NK-92 treated with Interleukin-12 subunit alpha and Interleukin-12 subunit beta, amount 100 ng/mL, for 24 hours (cell line): ENCODE measurements around the gene XIST.
"Not testable (repeated sequence)": the region's sequence is repeated elsewhere in the genome, so short reads cannot be mapped to it uniquely, and the experiment has no call there.

ENCODE experiments used
- DNase-seq: peaks from one replicate; lab custom pipeline; 2025; lab: John Stamatoyannopoulos, UW

XIST gene

DNA sequence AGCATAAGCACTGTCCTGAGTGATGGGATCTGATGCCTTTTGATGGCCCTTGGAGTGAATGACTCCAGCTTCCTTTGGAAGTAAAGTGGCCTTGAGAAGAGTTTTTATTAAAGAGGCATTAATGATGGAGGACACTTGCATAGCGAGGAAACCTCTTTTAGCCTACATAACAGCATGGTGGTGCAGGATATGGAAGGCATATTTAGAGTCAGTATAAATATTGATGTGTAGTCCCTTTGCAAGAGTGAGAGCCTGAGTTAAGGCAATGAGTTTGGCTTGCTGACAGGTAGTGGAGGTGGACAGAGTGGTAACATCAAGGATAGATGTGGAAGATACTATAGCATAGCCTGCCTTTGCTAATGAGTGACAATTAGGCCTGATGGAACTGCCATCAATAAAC lies 48.4 kb downstream of the XIST start:
- not testable (repeated sequence) for DNase-seq

DNA sequence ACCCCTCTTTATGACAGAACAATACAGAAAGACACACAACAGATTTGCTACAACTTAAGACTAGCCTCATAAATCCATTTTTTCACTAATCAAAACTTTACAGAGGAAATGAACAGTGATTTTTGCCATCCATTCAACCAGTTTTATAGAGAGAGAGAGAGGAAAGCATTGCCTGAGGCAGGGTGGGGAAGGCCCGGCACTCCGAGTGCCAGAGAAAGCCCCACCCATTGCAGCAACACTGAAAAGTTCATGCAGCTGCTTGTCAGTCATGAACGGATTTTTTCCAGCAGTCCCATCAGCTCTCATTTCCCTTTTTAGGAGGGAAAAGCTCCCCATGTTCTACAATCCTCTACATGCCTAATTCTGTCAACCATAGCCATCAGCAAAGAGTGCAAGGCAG lies 52.6 kb downstream of the XIST start:
- no peak for DNase-seq

DNA sequence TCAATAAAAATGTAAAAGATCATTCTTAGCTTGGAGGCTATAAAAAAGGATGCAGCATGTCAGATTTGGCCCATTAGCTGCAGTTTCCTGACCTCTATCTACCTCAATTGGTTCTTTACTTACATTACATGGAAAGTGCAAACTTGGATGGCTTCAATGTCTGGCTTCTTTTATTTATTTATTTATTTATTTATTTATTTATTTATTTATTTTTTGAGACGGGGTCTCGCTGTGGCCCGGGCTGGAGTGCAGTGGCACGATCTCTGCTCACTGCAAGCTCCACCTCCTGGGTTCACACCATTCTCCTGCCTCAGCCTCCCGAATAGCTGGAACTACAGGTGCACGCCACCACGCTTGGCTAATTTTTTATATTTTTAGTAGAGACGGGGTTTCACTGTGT lies 60.0 kb downstream of the XIST start:
- DNase-seq: not testable (repeated sequence)

DNA sequence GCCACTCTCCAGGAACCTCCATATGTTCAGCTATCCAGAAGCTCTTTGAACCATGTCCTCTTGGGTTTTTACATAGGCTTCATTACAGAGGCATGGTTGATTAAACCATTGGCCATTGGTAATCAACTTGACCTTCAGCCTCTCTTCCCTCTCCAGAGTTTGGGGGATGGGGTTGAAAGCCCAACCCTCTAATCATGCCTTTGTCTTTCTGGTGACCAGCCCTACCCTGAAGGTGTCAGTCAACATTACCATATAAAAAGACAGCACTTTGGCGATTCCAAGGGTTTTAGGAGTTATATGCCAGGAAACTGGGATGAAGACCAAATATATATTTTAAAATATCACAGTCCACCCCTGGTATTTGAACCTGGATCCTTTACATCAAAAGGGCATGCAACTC lies 67.0 kb downstream of the XIST start:
- no peak for DNase-seq
